OCI-M2 (cell line): ENCODE data around the gene PSTPIP2.
"Not testable (repeated sequence)": the region's sequence is repeated elsewhere in the genome, so short reads cannot be mapped to it uniquely, and the experiment has no call there.

Source experiments
- DNase-seq: peaks from one replicate; lab custom pipeline; 2025; ENCODE audit not compliant: unreplicated experiment; lab: John Stamatoyannopoulos, UW

PSTPIP2 gene

GRCh38 chr18:46037512-46038305, 34.4 kb downstream of the PSTPIP2 start:
- no peak for DNase-seq

DNA sequence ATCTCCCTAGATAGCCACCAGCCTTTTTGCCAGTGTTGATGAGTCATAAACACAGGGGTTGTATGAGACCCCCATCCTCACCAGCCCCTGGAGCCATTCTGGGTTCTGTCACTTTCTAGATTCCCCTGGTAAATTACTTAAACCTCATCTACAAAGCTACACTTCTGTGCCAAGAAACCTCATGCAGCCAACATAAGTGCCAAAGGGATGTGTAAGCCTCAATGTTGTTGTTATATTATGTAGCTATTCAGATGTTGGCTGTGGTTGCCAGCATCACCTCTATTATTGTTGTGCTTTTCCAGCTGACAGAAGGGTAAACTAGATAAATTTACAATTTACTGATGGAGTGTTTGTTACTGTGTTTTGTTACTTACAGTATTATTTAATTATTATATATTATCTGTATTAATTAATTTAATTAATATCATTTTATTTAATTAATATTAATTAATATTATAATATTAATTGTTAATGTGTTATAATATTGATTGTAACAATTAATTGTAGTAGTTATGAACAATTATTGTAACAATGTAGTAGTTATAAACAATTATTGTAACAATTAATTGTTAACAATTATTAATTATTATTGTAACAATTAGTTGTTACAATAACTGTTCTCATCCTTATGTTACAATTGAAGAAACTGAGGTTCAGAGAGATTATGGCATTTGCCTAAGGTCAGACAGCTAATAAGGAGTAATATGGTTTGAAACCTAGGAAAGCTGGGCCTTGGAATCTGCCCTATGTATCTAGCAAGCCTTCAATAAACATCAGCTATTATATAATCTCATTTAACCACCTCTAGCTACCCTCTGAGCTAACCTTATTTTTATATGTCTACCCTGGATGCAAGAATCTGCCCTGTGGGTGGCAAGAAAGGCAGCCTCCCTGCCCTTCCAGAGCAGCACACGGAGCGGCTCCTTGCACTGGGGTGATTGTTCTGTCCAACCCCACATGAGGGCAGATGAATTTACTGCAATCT, 36.1 kb downstream of the PSTPIP2 start:
- no peak for DNase-seq

GRCh38 chr18:46034230-46034629, 37.8 kb downstream of the PSTPIP2 start:
- DNase-seq = no peak

GRCh38 chr18:46031741-46032140, 40.3 kb downstream of the PSTPIP2 start:
- DNase-seq = no peak

DNA sequence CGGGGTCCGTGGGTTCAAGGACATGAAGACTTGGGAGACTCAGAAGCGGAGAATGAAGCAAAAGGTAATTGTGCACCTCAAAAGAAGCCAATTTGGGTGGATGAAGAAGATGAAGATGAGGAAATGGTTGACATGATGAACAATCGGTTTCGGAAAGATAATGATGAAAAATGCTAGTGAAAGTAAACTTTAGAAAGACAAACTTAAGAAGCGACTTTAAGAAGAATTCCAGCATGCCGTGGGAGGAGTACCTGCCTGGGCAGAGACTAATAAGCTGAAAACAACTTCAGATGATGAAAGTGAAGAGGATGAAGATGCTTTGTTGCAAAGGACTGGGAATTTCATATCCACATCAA, 43.5 kb downstream of the PSTPIP2 start:
- DNase-seq = no peak

DNA sequence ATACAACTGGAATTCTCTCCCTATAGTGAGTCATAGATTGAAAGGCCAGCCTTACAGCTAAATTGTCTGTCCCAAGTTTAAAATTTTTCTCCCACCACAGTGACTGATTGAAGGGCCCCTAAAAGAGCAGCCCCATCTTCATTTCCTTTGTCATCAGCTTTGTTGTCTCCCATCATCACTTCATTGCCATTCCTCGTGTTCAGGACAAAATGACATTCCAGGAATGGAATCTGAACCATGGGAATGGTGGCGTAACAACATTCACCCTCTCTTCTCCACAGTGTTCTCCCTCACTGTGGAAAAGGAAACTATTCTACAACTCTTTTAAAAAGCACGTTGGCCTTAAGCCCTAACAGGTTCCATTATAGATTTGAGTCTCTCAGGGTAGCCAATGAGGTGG, 52.1 kb downstream of the PSTPIP2 start:
- DNase-seq = no peak

- no peak for DNase-seq
These were observed 58.4 kb downstream of the PSTPIP2 start for GRCh38 chr18:46013484-46014189.

DNA sequence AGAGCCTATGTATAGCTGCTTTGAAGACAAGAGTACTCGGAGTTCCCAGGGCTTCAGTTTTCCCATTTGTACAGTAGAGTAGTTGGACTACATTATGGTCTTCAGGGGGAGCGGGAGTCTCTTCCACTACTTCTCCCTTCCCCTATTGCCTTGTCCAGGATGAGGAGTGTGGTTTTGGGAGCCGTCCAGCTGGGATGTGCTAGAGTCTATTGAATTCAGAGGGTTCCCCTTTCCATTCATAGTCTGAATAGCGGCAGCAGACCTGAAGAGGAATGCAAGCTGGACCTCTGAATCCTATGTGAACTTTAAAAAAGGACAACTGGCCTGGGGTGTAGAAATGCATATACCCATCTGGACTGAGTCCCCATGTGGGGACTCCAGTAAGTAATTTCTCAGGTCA, 61.4 kb downstream of the PSTPIP2 start:
- DNase-seq = no peak

- no peak for DNase-seq
These were observed 62.0 kb downstream of the PSTPIP2 start for GRCh38 chr18:46010050-46010449.

- DNase-seq = no peak
These were observed 62.8 kb downstream of the PSTPIP2 start for GRCh38 chr18:46009125-46009840.

DNA sequence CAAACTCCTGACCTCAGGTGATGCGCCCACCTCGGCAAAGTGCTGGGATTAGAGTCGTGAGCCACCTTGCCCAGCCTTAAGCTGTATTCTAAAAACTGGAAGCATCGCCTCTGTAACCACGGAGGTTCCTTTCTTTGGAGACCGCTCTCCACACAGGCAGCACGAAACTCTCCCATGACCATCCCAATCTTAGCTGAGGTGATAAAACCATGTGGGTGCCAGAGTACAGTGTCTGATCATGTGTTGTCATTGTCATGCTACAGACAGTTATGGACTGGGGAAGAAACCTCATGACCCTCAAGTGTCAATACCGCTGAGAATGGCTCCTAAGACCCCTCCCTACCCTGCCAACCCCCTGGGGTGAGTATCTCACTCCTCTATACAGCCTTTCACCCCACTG, 63.5 kb downstream of the PSTPIP2 start:
- no peak for DNase-seq

- no peak for DNase-seq
These were observed 64.9 kb downstream of the PSTPIP2 start for GRCh38 chr18:46007165-46007564.

DNA sequence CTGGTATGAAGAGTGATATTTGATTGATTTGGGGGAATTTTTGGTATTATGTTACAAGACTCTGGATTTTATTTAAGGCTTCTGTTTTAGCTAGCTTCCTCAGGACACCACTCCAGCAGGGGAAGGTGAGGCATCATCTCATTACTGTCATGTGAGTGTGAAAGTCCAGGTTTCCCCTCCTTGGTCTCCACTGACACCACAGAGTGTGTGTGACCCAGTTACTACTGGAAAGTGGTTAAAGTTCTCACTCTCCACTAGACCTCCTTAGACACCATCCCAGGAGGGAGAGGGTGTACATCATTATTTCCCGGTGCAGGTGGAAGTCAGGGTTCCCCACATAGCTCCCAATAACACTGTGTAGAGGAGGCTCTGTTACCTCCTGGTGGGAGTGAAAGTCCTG, 69.1 kb downstream of the PSTPIP2 start:
- DNase-seq = no peak

- no peak for DNase-seq
These were observed 70.2 kb downstream of the PSTPIP2 start for GRCh38 chr18:46001892-46002291.

- no peak for DNase-seq
These were observed 71.0 kb downstream of the PSTPIP2 start for GRCh38 chr18:46001074-46001473.

DNA sequence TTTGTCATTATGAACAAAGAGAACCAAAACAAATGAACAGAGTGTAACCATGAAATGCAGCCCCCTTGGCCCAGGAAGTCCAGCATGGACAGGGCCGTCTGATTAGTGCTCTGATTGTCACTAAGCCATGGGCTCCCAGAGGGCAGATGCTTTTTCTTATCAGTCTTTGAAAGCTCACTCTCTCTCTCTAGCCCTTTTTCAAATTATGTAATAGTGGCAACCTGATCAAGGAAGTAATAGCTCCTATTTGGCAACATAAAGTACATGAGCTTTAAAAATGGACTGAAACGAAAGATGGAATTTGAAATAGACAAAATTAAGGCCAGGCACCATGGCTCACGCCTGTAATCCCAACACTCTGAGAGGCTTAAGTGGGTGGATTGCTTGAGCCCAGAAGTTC, 72.5 kb downstream of the PSTPIP2 start:
- no peak for DNase-seq

DNA sequence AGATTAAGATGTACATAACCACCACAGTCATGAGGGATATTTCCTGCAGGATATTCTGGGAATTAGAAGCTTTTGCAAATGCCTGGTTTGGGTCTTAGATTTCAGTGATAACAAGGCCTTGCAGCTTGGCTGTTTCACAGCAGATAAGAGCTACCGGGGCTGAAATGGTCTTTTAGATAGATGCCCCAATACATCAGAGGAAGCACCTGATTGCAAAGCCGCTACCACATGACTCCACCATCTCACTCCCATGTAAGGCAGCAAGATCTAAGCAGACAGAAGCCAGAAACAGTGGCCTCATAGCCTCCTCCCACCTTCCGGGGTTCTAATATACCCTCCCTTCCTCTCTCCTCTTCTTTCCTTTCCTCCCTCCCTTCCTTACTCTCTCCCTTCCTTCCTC, 73.8 kb downstream of the PSTPIP2 start:
- DNase-seq = no peak

DNA sequence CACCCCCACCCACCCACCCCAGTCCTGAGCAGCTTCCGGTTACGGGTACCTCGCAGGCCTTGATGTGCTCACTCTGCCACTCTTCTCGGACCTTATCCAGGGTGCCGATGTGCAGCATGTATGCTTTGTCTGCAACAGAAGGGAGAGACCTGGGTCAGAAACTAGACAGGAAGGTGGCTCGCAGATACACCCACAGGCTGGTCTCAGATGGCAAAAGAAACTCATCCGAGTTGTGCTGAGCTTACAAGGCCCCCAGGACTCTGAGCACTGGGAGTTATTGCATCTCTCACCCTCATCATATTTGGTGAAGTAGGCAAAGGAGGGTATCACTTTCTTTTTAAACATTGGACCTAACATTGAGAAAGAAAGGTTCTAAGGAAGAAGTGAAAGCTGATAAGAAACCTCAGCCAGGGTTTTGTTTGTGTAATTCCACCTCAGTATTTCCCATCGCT, 74.3 kb downstream of the PSTPIP2 start:
- DNase-seq = no peak

DNA sequence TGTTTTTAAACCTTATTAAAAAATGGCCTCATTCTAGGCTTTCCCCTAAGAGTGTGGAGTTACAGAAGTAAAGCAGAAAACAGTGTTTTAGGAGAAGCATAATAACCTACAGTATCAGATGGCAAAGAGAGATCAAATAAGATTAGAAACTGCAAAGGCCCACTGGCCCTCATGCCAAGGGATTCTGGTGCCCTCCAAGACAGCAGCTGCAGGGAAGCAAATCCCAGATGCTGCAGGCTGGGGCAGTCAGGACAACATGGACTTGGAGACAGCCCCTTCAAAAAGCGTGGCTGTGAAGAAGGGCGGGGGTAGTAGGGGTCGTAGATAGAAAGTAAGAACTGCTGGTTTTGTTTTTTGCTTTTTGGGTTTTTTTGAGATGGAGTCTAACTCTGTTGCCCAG, 76.6 kb downstream of the PSTPIP2 start:
- DNase-seq = no peak

GRCh38 chr18:45993438-45993837, 78.6 kb downstream of the PSTPIP2 start:
- DNase-seq = no peak

- DNase-seq = not testable (repeated sequence)
These were observed 79.5 kb downstream of the PSTPIP2 start for GRCh38 chr18:45992527-45992926.
